Measurements from ENCODE around the gene WWOX.

Gene WWOX

GRCh38 chr16:78916928-78917545 lies 817.6 kb downstream of the WWOX start:
- ATAC-seq, result no peak

DNA sequence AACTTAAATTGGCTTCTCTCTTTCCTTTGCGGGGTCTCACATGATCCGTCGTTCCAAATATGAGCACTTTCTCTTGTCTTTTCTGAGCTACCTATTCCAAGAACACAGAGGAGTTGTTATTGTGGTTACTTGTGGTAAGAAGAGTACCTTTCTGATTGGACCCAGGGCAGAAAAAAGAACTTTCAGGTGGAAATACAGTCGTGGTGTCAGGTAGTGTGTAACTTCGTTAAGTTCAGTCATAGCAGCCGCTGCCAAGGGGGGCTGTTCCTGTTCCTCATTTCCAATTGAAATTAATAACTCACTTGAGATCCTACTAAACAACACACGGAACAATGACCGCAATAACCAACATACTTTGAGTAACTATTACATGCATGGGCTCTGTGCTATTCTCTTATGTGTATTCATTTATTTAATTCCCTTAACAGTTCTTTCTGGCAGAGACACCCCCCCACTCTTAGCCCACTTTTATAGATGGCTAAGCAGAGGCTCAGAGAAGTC lies 819.4 kb downstream of the WWOX start:
- ATAC-seq (no peak), DNase-seq (no peak)

More at GRCh38 chr16:78916928-78917545, 817.6 kb downstream of the WWOX start:
- DNase-seq, result no peak

GRCh38 chr16:78919852-78920251 lies 820.4 kb downstream of the WWOX start:
- no peak for ATAC-seq
- DNase-seq, result no peak

DNA sequence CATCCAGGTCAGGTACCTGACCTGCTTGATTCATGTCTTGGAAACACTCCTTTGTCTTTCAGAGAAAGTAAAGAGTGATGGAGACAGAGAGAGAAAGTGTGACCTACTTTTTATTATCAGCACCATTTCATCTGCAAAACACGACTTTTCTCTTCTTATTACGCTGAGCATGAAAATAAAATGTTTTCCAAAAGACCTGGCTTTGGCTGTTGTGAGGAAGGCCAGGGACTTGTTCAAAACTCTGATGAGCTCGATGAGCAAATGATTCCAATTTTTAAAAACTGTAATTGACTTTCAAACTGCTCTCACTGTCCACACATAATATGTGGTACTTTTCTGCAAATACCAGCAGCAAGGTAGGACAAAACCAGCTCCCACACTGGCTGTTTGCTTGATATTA lies 821.2 kb downstream of the WWOX start:
- DNase-seq (no peak), ATAC-seq (no peak)

- DNase-seq, result peak; percentile 21
- ATAC-seq, result no peak
These were observed 825.8 kb downstream of the WWOX start for GRCh38 chr16:78925083-78925767.

DNA sequence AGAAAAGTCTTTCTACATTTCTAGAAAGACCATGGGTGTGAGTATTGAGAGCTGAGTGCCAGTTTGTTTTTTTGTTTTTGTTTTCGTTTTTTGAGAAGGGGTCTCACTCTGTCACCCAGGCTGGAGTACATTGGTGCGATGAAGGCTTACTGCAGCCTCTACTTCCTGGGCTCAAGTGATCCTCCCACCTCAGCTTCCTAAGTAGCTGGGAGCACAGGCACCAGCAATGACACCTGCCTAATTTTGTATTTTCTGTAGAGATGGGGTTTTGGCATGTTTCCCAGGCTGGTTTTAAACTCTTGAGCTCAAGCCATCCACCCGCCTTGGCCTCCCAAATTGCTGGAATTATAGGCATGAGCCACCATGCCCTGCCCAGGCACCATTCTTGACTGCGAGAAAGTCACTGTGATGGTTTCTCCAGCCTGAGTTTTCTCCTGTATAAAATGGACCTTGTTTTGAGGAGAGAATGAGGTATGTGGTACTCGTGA lies 827.3 kb downstream of the WWOX start:
- no peak for DNase-seq
- ATAC-seq, result no peak

- DNase-seq, result no peak
- no peak for ATAC-seq
These were observed 828.3 kb downstream of the WWOX start for GRCh38 chr16:78927766-78928165.

- no peak for ATAC-seq
- DNase-seq, result no peak
These were observed 830.4 kb downstream of the WWOX start for GRCh38 chr16:78929841-78930240.

GRCh38 chr16:78930561-78930960 lies 831.1 kb downstream of the WWOX start:
- ATAC-seq, result no peak
- DNase-seq, result no peak

- no peak for DNase-seq
- ATAC-seq, result no peak
These were observed 831.8 kb downstream of the WWOX start for GRCh38 chr16:78931267-78931666.

DNA sequence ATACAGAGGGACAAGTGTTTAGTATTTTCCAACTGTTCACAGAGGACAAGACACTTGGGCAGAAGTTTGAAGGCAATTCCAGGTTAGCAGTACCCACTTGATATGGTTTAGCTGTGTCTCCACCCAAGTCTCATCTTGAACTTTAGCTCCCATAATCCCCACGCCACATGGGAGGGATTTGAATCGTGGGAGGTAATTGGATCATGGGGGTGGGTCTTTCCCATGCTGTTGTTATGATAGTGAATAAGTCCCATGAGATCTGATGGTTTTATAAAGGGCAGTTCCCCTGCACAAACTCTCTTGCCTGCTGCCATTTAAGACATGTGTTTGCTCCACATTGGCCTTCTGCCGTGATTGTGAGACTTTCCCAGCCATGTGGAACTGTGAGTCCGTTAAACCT lies 832.2 kb downstream of the WWOX start:
- DNase-seq, result no peak
- no peak for ATAC-seq

DNA sequence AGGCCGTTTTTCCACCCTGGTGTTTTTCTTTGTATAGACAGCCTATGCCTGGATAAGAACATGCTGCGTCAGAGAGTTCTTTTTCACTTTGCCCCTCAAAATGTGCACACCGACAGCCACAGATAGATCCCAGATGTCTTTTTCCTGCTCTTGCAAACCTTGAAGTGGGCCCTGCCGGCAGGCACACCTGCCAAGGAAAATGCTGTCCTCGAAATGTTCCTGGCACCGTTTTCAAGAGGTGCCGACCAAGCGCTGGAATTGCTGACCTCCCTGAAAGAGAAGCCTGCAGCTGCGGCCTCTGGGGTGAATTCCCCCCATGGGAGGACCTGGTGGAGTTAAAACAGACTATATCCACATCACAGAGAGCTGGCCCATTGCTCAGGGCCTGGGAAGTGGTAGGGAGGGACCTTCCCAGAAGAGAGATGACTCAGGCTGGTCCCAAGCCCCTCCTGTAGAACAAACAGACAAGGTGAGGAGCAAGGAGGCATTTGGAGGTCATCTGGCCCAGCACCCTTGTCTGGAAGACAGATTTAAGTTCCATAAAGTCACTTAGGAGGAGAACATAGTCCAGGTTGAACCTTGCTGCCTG lies 833.0 kb downstream of the WWOX start:
- no peak for DNase-seq
- no peak for ATAC-seq

DNA sequence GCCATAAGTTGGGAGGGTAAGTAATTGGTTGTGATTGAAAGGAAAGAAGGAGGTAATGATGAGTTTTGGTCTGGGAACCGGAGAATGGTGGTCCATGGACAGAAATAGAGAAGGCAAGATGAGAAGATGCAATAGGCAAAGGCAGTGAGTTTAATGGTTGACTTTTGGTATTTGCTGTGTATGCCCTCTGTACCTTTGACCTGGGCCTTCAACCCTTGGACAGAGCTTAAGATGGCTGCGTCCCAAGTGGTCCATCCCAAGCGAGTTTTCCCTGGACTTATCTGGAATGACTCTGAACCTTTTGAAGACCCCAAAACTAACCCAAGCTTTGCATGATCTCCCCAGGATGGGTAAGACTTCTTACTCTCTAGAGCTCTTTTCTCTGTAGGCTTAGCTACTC lies 836.6 kb downstream of the WWOX start:
- DNase-seq (no peak), ATAC-seq (no peak)

GRCh38 chr16:78939597-78939996 lies 840.1 kb downstream of the WWOX start:
- DNase-seq (no peak), ATAC-seq (no peak)

DNA sequence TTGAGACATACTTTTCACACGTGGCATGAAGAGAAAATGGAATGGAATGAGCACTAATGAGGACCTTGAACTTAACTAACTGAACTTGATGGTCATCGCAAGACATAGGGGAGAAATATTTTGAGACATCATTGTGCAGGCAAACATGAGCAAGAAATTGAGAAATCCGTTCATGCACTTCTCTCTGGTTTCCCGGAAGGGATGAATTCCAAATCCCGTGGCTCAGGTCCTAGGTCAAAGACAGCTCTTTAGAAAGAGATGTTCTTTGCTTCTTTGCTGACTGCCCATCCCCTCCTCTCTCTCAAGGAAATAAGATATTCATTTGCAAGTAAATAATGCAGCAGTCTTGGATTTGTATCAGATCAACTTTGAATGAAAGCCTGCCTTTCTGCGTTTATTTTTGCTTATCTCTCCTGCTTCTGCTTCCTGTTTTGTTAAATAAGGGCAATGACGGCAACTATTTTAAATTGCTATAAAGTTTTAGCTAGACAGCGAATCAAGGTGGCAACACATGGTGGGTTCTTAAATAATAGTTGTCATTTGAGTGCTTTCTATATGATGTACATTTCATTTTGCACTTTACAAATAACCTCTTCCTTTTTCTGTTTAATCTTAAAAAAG lies 843.3 kb downstream of the WWOX start:
- no peak for DNase-seq
- ATAC-seq, result no peak

DNA sequence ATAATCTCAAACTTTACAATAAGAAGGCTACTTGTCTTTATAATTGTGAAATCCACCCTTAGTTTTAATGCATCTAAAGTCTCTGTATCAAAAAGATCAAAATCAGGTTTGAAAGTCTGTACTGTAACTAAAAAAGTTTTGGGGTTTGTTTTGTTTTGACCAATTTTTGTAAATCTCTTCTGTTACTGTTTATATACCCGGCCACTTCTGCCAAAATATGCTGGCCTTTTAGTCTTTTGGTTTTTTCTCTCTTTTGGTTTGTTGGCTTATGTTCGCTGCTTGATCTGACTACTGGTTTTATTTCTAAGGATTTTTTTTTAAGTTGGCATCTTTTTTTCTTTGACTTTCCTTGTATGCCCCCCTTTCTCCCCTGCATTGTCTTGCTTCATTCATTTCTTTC lies 845.9 kb downstream of the WWOX start:
- DNase-seq (no peak), ATAC-seq (no peak)

DNA sequence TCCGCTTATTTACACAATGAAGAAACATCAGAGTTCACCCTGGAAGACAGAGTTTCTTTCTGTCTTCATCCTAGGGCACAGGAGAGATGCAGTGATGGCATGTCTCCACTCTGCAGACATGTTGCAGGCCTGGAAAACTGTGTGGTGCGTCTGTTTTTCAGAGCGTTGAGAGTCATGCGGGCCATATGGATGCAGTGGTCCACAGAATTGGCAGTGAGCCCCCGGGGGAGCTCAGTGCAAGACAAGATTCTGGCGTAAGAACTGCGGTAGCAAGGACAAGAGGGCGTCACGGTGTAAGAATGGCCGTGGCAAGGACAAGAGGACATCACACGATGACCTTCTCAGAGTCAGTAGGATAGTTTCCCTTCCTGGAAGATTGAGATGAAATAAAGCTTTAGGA lies 847.1 kb downstream of the WWOX start:
- no peak for DNase-seq
- ATAC-seq, result no peak

GRCh38 chr16:78950768-78951167 lies 851.3 kb downstream of the WWOX start:
- DNase-seq, result no peak
- ATAC-seq, result no peak

DNA sequence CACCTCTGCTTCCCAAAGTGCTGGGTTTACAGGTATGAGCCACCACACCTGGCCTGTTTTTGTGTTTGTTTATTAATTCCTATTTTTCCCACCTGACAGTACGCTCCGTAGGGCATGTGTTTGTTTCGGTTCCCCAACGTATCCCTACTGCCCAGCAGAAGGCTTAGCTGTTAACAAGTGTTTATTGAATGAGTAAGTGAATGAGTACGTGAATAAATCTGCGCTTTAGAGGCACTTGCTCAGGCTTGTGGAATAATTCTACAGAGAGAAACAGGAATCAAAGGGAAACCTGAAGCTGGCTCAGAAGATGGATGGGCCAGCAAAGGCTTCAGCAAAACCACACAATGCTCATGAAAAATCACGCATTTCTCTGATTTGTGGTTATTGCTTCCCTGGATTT lies 853.2 kb downstream of the WWOX start:
- ATAC-seq (no peak), DNase-seq (no peak)

GRCh38 chr16:78953526-78953925 lies 854.1 kb downstream of the WWOX start:
- ATAC-seq, result no peak
- DNase-seq, result no peak

- ATAC-seq, result no peak
- DNase-seq, result no peak
These were observed 855.8 kb downstream of the WWOX start for GRCh38 chr16:78955206-78955605.

DNA sequence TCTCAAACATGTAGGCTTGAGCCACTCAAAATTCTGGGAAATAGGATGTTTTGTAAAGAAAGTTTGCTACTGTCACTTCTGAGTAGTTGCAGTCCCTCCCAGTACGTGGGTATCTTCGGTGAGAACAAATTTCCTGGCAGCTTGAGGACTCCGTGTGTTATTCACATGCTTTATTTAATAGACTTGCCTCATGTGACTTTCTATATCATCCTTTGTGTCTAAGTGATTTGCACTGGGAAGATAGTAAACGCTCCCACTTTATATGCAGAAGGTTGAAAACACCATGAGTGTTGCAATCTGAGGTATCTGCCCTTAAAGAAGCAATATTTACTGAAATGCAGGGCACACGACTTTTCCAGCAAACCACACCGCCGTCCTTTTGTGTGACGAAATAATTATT lies 857.4 kb downstream of the WWOX start:
- no peak for DNase-seq
- no peak for ATAC-seq

All from stimulated activated naive CD8-positive, alpha-beta T cell treated with anti-CD3 and anti-CD28 coated beads, Interleukin-15, Interleukin-2, amounts not matched to agents 100 U/mL and 50 U/mL, for 24 hours (primary cell).